Measurements from ENCODE around the gene NTMT1. TPM values are rescaled to one million over a fixed set of nuclear protein-coding genes. Genes with fewer than 3 reads are reported as not detected.
A peak's percentile ranks its signal among the peaks of the same experiment; 100 is the strongest.

Gene NTMT1, protein sequence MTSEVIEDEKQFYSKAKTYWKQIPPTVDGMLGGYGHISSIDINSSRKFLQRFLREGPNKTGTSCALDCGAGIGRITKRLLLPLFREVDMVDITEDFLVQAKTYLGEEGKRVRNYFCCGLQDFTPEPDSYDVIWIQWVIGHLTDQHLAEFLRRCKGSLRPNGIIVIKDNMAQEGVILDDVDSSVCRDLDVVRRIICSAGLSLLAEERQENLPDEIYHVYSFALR
- total RNA-seq, result 41.1 and 45.7 TPM in 2 replicates
- long read RNA-seq, transcript NTMT1-202 (4 exons, 741 nt), result minor isoform, 5 of 36 reads
- long read RNA-seq, transcript NTMT1-203 (4 exons, 1,315 nt), result major isoform, 21 of 36 reads
- long read RNA-seq, partial matches to known transcripts, result 0 of 36 reads
- long read RNA-seq, other reads (novel, unspliced or antisense), result 5 of 36 reads

DNA sequence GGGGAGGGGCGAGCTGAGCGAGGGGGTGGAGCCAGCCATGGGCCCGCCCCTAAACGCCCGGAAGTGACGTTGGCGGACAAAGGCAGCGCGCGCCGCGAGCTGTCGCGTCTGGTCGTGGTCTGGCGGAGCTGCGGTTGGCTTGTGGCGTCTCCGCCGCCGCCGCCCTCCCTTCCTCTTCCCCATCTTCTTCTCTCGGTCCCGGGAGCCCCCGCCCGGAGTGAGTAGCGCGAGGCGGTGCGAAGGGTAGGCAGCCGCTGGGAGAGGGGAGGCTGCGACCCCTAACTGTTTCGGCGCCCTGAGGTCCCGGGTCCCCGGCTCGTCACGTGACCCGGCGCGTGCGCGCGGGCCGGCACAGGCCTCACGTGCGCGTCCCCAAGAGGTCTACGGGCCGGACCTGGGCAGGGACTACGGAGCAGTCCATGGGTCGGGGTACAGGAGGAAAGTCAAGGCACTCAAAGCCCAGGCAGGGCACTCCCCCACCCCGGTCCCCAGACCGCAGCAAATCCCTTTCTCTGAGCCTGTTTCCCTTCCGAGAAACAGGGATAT, at the start of gene NTMT1:
Gene NTMT1, plus strand, starts transcription at position 85 of the 546 bp plus-strand sequence. CDS start 6,541 bp downstream, outside the sequence.
- TF ChIP-seq, protein P1, sequence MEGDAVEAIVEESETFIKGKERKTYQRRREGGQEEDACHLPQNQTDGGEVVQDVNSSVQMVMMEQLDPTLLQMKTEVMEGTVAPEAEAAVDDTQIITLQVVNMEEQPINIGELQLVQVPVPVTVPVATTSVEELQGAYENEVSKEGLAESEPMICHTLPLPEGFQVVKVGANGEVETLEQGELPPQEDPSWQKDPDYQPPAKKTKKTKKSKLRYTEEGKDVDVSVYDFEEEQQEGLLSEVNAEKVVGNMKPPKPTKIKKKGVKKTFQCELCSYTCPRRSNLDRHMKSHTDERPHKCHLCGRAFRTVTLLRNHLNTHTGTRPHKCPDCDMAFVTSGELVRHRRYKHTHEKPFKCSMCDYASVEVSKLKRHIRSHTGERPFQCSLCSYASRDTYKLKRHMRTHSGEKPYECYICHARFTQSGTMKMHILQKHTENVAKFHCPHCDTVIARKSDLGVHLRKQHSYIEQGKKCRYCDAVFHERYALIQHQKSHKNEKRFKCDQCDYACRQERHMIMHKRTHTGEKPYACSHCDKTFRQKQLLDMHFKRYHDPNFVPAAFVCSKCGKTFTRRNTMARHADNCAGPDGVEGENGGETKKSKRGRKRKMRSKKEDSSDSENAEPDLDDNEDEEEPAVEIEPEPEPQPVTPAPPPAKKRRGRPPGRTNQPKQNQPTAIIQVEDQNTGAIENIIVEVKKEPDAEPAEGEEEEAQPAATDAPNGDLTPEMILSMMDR (IDR thresholded peaks at IDR 0.05), result no peak
- Mint-ChIP-seq H3K36me3 (ENCODE audit: unreplicated experiment) (peaks cover 3% of the 10 kb centered on the region), H3K4me3 (ENCODE audit: unreplicated experiment) (peak within 1 kb of the TSS; percentile 92), H3K9me3 (ENCODE audit: unreplicated experiment) (no peaks in the 10 kb centered on the region), H3K27ac (ENCODE audit: unreplicated experiment) (peak within 1 kb of the TSS; percentile 94), H3K4me1 (ENCODE audit: unreplicated experiment) (peaks cover 53% of the 10 kb centered on the region), H3K27me3 (ENCODE audit: unreplicated experiment) (no peaks in the 10 kb centered on the region)
- peak; percentile 95 for DNase-seq (ENCODE audit: extremely low spot score, unreplicated experiment)

DNA sequence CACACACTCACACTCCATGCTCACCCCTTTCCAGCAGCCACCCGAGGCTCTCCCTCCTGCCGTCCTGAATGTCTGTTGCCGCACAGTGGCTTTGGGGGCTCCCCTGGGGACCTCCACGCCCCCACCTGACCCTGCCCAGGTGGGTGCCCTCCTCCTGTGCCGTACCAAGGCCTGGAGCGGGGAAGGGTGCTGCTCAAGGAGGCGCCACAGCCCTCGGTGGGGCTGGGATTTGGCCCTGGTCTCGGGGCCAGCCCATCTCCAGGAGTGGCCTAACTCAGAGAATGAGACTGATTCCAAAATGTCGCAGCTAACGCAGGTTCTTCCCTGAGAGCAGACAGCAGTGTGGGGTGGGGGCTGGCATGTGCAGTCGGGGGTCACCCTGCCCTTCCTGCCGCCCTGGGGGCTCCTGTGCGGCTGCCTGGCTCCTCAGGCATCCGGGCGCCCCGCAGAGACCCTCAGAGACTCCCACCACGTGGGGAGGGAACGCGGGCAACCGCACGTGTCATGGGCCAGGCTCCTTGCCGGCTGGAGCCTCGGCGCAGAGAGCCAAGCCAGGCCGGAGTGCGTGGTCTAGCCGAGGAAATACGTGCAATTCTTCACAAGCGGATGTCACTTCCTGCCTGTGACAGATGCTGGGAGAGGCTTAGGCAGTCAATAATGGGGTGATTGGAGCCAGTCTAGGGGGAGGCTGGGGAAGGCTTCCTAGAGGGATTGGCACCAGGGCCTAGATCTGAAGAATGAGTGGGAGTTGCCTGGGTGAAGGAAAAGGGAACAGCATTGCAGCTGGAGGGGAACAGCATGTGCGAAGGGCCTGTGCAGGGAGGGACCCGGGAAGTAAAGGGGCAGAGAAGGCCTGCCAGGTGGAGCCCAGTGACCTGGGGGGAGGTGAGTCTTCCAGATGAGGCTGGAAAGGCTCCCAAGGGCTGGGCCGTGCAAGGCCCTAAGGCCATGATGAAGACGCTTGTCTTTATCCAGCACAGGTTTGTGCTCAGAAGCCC, 49.1 kb upstream of the NTMT1 start:
- TF ChIP-seq, protein P1 (IDR thresholded peaks at IDR 0.05), result no peak
- Mint-ChIP-seq H3K27ac (ENCODE audit: unreplicated experiment) (no peak overlapping the region), H3K27me3 (ENCODE audit: unreplicated experiment) (no peaks in the 10 kb centered on the region), H3K9me3 (ENCODE audit: unreplicated experiment) (peaks cover 6% of the 10 kb centered on the region), H3K36me3 (ENCODE audit: unreplicated experiment) (no peaks in the 10 kb centered on the region), H3K4me1 (ENCODE audit: unreplicated experiment) (peaks cover 9% of the 10 kb centered on the region), H3K4me3 (ENCODE audit: unreplicated experiment) (no peak overlapping the region)
- no peak for DNase-seq (ENCODE audit: extremely low spot score, unreplicated experiment)

DNA sequence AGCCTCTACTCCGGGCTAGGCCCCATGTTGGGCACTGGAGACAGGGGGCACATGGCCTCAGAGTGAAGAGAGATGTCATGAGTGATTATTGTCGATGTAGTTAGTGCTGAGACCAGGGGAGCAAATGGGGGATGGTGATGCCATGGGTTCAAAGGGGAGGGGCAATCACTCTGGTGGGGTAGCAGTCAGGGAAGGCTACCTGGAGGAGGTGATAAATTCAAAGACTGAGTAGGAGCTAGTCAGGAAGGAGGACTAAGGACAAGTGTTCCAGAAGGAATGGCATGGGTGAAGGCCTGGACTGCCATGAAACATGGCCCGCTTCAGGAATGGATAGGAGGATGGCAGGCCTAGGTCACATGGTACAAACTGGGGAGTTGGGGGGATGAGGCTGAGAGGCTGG, 46.7 kb upstream of the NTMT1 start:
- TF ChIP-seq, protein P1 (IDR thresholded peaks at IDR 0.05), result no peak
- H3K27me3 Mint-ChIP-seq (ENCODE audit: unreplicated experiment), result no peaks in the 10 kb centered on the region
- H3K9me3 Mint-ChIP-seq (ENCODE audit: unreplicated experiment), result no peaks in the 10 kb centered on the region
- H3K27ac Mint-ChIP-seq (ENCODE audit: unreplicated experiment), result no peak overlapping the region
- H3K4me1 Mint-ChIP-seq (ENCODE audit: unreplicated experiment), result peaks cover 8% of the 10 kb centered on the region
- no peak for DNase-seq (ENCODE audit: extremely low spot score, unreplicated experiment)
- H3K36me3 Mint-ChIP-seq (ENCODE audit: unreplicated experiment), result no peaks in the 10 kb centered on the region
- H3K4me3 Mint-ChIP-seq (ENCODE audit: unreplicated experiment), result no peak overlapping the region

DNA sequence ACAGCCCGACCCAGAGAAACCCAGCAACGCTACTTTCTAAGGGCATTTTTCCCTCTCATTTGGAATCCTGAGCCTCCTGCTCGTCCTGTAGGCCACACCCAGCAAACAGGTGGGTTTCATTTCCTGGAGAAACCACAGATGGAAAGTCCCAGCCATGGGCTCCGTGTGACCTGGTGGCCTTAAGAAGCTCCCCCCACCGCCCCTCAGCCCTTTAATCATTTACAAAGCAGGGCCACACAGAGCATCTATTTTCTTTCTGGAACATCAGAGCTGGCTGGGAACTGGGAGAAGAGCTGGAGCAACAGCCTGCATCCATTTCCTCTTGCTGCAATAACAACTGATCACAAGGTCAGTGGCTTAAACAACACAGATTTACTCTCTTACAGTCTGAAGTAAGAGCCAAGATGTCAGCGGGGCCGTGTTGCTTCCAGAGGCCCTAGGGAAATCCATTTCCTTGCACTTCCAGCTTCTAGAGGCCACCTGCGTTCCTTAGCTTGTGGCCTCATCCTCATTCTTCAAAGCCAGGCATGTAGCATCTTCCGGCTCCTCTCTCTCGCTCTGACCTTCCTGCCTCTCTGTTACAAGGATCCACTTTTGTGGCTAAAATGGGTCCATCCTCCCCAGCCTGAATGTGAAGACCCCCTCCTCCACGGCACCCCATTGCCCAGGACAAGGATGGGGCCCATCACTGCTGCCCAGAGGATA, 45.6 kb upstream of the NTMT1 start:
- TF ChIP-seq, protein P1 (IDR thresholded peaks at IDR 0.05), result no peak
- H3K27me3 Mint-ChIP-seq (ENCODE audit: unreplicated experiment), result no peaks in the 10 kb centered on the region
- H3K9me3 Mint-ChIP-seq (ENCODE audit: unreplicated experiment), result no peaks in the 10 kb centered on the region
- DNase-seq (ENCODE audit: extremely low spot score, unreplicated experiment), result no peak
- peaks cover 11% of the 10 kb centered on the region for H3K4me1 Mint-ChIP-seq (ENCODE audit: unreplicated experiment)
- no peaks in the 10 kb centered on the region for H3K36me3 Mint-ChIP-seq (ENCODE audit: unreplicated experiment)
- no peak overlapping the region for H3K27ac Mint-ChIP-seq (ENCODE audit: unreplicated experiment)
- no peak overlapping the region for H3K4me3 Mint-ChIP-seq (ENCODE audit: unreplicated experiment)
